Cardiac fibroblast (primary cell): ENCODE data around the gene HCFC1R1.

ENCODE experiments used
- DNase-seq, 2 donors: peaks; one replicate each; pipeline versions ENCODE4 v3.0.0 to v3.0.0-alpha.2; 2010; ENCODE audit warnings: low read depth in 2 of 2
- H3K4me3 ChIP-seq, 2 donors: replicated peaks in 1 of 2; 1 replicate in 1 of 2; 2 replicates in 1 of 2; pipeline ENCODE4 v1.5.1; 2011; ENCODE audit warnings: low read depth in 2 of 2, low read length in 2 of 2, mild to moderate bottlenecking in 2 of 2, moderate library complexity in 1 of 2
- CTCF ChIP-seq: IDR thresholded peaks from one replicate; pipeline ENCODE4 v1.5.1; 2011; ENCODE audit warnings: low read depth, mild to moderate bottlenecking, low read length, inconsistent platforms

Gene HCFC1R1

GRCh38 chr16:3001316-3001715 lies 22.4 kb downstream of the HCFC1R1 start:
- TF ChIP-seq CTCF = no peak
- DNase-seq = no peak
- no peak overlapping the region for H3K4me3 ChIP-seq

DNA sequence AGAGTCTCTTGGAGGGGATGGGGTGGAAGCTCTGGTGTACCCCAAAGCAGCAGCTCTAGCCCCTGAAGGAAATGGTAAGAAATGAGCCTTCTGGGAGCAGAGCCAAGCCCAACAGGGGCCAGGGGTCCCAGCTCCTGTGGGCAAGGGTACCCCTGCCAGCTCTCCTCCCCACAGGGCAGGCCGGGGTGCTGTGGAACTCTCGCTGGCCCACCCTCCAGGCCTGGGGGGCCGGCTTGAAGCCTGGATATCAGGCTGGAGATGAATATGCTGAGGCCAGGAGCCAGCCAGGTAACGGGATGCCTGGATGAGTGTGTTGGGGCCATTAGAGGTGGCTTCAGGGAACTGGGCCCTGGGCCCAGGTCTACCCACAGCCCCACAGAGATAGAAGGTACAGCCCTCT lies 23.2 kb downstream of the HCFC1R1 start:
- TF ChIP-seq CTCF = no peak
- no peak overlapping the region for H3K4me3 ChIP-seq
- no peak for DNase-seq

DNA sequence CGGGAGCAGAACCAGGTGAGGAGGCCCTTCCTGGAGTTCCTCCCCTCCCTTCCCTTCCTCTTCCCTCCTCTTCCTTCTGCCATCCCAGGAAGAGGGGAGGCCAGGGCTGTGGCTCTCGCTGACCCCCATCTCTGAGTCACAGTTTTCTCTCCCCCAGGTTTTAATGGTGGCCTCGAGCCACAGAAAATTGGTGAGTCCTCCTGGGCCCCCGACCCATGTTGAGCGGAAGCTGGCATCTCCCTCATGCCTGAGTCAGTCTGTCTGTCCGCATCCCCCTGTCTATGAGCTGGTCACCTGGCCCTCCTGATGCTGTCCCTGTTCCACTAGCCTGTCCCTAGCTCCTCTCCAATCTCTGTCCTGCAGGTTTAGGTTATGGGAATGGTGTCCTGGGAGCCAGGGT lies 23.8 kb downstream of the HCFC1R1 start:
- DNase-seq = no peak
- TF ChIP-seq CTCF = no peak
- no peak overlapping the region for H3K4me3 ChIP-seq

DNA sequence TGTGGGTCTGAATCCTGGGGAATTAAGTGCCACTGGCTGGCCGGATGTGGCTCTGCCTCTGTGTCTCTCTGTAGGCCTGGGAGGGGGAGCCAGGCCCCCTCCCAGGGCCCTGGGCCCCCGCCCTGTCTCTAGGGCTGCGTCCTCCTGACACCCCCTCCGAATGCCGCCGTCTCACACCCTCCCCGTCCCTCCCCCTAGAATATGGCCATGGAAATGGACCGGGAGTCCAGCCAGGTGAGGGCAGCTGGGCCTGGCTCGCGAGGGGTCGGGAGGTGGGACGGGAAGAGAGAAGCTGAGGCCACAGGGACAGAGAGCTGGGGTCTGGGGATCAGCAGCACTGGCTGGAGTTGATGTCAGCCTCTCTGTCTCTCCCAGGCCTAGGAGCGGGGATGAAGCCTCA lies 27.4 kb downstream of the HCFC1R1 start:
- no peak overlapping the region for H3K4me3 ChIP-seq
- no peak for DNase-seq
- no peak for TF ChIP-seq CTCF

DNA sequence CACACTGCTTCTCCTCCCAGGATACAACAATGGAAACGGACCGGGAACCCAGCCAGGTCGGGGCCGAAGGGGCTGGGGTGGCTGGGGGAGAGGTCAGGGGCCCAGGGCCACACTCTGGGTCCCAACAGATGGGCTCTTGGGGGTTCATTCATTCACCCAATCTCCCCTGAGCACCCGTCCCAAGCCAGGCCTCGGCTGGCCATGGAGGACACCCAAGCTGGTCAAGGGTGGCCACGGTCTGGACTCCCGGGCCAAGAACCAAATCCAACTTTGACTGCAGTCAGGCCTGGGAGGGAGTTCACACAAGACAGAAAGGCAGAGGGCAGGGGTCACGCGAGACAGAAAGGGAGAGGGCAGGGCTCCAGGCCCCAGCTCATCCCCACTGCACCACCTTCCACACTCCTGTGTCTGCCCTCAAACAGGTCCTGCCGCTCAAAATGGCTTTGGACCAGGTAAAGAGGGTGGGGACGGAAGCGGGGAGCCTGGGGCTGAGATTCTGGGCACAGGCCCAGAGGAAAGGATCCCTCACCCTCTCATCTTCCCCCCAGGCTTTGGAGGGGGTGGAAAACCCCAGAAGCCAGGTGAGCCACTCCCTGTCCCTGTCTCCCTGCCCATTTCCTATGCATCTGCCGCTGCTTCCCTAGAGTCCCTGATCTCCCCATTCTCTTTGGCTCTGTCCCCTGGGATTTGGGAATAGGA lies 31.2 kb downstream of the HCFC1R1 start:
- TF ChIP-seq CTCF = no peak
- DNase-seq = no peak
- no peak overlapping the region for H3K4me3 ChIP-seq

GRCh38 chr16:2991566-2992261 lies 32.0 kb downstream of the HCFC1R1 start:
- TF ChIP-seq CTCF = no peak
- no peak overlapping the region for H3K4me3 ChIP-seq
- no peak for DNase-seq
